SU-DHL-6 (cell line): ENCODE results near the gene PIPOX.

ENCODE experiments used
- CTCF ChIP-seq: fragments of 200-600 bp; sonication (generic); IDR thresholded peaks from one replicate; pipeline ENCODE4 v1.5.1; 2017; ENCODE audit warnings: antibody characterized with exemption, mild to moderate bottlenecking, low read length, moderate library complexity; ENCODE audit not compliant: insufficient read depth, poor library complexity, severe bottlenecking
- EZH2phosphoT487 ChIP-seq: fragments of 200-600 bp; sonication (generic), shearing (Covaris generic); conservative IDR thresholded peaks from 2 replicates; pipeline ENCODE4 v1.6.1; 2018; ENCODE audit warnings: mild to moderate bottlenecking, antibody characterized with exemption, low read length, moderate library complexity, mixed read lengths

GRCh38 chr17:29079887-29080286 is 36.9 kb downstream of the PIPOX start:
- no peak for TF ChIP-seq CTCF
- TF ChIP-seq EZH2phosphoT487 = no peak
